ENCODE data around the gene FOXJ2.
"Not testable (repeated sequence)": the region's sequence is repeated elsewhere in the genome, so short reads cannot be mapped to it uniquely, and the experiment has no call there.

The FOXJ2 gene

GRCh38 chr12:8031017-8031416 is 1.5 kb upstream of the FOXJ2 start:
- not testable (repeated sequence) for DNase-seq

DNA sequence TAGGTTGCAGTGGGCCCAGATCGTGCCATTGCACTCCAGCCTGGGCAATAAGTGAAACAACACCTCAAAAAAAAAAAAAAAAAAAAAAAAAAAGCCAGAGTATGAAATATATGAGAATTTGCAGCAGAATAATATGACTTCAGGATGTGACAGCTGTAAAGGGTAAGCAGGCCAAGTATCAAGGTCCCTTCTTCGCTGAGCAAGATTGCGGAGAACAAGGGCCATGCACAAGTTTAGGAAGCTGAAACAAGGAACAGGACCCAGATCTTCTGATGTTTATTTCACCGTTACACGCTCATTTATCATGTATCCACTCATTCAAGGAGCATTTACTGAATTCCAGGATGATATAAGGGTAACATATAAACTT is 659 bp upstream of the FOXJ2 start:
- no peak for DNase-seq

- no peak for DNase-seq
Observed at GRCh38 chr12:8033153-8034044, 883 bp downstream of the FOXJ2 start.

- DNase-seq = no peak
Observed at GRCh38 chr12:8034802-8035201, 2.3 kb downstream of the FOXJ2 start.

DNA sequence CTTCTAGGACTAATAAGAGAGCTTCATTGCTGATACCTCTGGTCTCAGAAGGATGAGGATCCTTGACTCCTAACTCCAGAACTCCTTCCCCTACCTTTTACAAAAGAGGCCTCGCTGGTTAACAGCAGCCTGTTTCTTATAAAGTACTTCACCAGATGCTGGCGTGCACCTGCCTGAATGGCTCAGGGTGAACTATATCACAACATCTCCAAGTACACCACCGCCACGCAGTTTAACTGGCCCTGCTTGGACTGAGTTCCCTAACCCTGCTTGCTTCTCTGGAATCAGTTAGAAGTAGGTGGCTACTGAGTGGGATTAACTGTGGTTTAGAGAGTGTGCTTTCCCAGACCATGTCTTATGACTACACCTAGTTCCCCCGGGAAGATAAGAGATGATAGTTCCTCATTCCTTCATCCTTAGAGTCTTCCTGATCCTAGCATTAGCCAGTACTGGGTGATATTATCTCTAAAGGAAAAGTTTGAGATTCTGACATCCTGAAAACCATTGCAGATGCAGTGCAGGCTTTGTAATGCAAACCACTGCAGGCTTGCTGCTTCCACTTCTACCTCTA is 3.0 kb downstream of the FOXJ2 start:
- DNase-seq = no peak

DNA sequence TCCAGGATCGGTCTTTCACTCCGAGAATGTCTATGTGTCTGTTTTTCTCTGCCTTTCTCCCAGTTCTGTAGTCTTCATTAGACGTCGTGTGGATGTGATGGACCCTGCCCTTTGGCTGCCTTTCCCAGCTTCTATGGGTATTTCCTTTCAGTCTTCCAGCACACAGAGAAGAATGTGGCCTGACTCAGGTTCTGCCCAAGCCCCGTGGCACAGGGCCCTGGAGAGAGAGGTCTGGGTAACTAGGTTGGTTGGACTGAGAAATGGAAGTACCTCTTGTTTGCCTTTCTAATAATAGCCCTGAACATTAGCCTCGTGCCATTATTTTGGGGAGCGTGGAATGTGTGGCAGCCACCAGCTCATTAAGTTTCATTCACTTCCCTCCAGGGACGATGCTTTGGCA is 3.8 kb downstream of the FOXJ2 start:
- DNase-seq = no peak

- no peak for DNase-seq
Observed at GRCh38 chr12:8037046-8037663, 4.6 kb downstream of the FOXJ2 start.

DNA sequence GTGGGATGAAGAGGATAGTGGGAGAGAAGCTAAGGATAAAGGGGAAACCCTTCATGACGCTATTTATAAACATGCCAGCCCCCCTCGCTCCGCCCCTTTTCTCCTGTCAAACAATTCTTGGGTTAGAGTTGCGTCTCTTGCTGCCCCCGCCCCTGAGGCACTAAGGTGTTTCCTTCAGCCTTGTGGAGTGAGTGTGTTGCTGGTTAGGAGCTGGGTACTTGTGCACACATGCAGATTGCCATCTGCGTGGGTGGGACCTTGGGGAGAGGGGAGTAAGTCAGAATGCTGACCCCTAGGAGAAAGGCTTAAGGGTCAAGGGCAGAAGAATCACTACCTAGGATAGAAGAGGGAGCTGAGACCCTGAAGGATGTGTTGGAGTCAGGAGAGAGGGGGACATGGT is 5.4 kb downstream of the FOXJ2 start:
- DNase-seq = no peak

GRCh38 chr12:8038659-8039114 is 6.2 kb downstream of the FOXJ2 start:
- DNase-seq = no peak

- DNase-seq = no peak
Observed at GRCh38 chr12:8040791-8041190, 8.3 kb downstream of the FOXJ2 start.

DNA sequence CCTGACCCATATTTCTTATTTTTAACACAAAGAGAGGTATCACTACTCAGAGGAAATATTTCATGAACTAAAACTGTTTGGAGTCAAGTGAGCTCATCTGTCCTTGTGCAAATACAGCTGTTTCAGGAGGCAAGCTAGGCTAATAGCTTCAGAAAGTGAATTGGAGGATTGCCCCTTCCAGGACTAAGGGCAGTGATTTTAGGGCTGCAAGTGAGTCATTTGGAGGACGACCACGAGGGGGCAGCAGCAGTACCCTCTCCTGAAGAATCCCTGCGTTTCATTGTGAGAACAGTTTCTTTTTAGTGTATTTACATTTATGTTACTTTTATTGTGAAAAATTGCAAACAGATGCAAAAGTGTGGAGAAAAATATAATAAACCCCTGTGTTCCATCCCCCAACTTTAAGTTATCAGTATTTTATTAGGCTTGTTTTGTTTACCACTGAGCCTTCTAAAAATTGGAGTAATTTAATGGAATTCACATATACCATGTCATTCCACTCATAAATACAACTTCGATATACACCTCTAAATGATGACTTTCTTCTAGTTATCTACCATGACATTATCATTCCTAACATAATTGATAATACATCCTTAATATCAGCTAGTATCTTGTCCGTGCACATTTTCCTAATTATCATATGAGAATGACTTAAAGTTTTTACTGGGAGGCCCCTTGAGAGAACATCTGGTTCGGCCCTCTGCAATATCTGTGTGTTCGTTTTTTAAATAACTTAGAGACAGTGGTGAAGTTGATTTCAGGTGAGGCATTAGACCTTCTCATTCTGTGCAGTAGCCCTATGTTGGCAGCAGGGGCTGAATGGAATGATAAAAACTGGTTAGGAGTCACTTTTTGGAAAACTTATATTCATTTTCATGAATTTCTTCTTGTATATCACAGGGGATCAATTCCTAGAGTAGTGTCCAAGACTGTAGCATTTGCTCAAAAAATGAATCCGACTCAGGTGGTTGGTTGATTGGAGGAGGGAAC is 13.7 kb downstream of the FOXJ2 start:
- peak; percentile 51 to 77 (median 66) for DNase-seq

GRCh38 chr12:8047842-8048241 is 15.3 kb downstream of the FOXJ2 start:
- no peak for DNase-seq

GRCh38 chr12:8048906-8049305 is 16.4 kb downstream of the FOXJ2 start:
- no peak for DNase-seq

DNA sequence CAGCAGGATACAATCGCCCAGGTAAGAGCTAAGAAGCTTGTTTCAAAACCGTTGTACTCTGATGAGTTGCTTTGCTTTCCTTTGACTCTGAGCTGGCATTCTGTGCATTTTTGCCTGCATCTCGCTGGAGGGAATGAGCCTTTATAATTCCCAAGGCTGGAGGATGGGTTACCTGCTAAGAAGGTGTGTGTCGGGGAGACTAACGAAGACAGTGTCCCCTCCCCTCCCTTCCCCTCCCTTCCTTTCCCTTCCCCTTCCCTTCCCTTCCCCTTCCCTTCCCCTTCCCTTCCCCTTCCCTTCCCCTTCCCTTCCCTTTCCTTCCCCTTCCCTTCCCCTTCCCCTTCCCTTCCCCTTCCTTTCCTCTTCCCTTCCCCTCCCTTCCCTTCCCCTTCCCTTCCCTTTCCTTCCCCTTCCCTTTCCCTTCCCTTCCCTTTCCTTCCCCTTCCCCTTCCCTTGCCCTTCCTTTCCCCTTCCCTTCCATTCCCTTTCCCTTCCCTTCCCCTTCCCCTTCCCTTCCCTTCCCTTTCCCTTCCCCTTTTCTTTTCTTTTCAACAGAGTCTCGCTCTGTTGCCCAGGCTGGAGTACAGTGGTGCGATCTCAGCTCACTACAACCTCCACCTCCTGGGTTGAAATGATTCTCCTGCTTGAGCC is 18.2 kb downstream of the FOXJ2 start:
- DNase-seq = no peak

GRCh38 chr12:8052679-8053078 is 20.2 kb downstream of the FOXJ2 start:
- DNase-seq = no peak

DNA sequence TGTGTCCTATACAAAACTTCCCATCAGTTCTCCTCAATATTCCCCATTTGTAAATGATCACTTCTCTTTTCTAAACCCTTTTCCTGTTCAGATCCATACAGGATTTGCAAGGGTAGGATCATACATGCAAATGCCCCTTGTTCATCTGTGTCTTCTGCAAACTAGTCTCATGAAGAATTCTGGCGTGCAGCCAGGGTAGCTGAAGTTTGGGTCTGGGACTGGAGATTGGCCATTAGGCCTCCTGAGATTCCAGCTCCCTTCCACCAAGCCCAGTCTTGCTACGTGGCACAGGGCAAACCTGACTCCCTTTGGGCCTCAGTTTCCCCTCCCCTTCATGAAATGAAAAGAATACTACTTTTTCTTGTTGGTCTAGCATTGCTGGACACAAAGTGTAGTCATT is 22.3 kb downstream of the FOXJ2 start:
- no peak for DNase-seq

GRCh38 chr12:8057306-8057705 is 24.8 kb downstream of the FOXJ2 start:
- no peak for DNase-seq

GRCh38 chr12:8057839-8058238 is 25.3 kb downstream of the FOXJ2 start:
- no peak for DNase-seq

- DNase-seq = no peak
Observed at GRCh38 chr12:8058506-8058905, 26.0 kb downstream of the FOXJ2 start.

DNA sequence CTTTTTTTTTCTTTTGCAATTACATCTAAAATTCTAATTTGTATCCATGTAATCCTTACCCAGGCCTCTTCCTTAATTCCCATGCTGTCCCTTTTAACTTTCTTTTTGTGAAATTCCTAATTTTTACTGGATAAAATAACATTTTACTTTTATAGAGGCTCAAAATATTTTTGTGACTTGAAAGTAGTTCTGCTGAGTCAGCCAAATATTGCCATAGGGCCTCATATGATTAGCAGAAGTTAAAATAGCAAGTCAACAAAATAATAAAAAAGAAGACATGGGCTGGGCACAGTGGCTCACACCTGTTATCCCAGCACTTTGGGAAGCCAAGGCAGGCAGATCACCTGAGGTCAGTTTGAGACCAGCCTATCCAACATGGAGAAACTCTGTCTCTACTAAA is 31.6 kb downstream of the FOXJ2 start:
- DNase-seq = no peak

GRCh38 chr12:8065991-8066594 is 33.6 kb downstream of the FOXJ2 start, which contains the start of gene C3AR1:
C3AR1 (minus strand) TSS chr12:8066359; CDS start chr12:8060185, 6,174 bp downstream.
- DNase-seq = no peak

DNA sequence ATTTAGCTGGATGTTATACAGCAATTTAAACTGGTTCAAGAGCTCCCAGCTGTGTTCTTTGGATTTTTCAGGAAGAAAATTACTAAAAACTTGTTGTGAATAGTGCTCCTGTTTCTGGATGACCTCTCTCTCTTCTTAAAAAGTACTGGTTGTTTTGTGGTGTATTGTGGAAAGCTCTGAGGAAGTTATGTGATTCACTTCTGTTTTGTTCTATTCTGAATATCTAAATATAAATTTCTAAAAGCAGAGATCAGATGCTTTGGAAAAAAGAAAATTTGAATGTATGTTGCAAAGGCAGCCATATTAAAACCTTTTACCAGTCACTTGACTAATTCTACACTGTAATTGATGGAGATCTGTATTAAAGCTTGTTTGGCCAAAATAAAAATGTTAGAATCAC is 37.1 kb downstream of the FOXJ2 start:
- DNase-seq = no peak

Data from activated CD4-positive, CD25-positive, alpha-beta regulatory T cell (primary cell).